ENCODE data around the gene PCED1A. TPM values are rescaled to one million over a fixed set of nuclear protein-coding genes. Genes with fewer than 3 reads are reported as not detected.

The PCED1A gene
- total and polyA plus RNA-seq, 2 of the 13 experiments (the other 11 are each of a cell fraction or from before 2014, with no cell fraction given): 40.1 to 84.2 TPM

DNA sequence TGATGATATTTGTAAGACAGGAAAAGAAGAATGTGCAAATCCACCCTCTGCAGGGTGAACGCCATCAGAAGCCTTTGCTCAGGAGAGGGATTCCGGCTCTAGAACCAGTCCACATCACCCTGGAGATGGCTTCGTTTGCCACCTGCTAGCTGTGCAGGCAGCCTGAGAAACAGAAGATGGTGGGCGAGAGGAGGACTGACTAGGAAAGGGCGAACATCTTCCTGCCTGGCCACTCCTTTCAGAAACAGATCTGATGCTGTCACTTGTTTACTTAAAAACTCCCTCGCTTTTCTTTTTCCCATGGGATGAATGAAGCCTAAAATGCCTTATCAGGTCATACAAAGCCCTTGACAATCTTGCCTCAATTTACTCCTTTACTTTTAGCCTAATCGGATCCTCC, 34.0 kb upstream of the PCED1A start (continued):
- TF ChIP-seq, protein P1, sequence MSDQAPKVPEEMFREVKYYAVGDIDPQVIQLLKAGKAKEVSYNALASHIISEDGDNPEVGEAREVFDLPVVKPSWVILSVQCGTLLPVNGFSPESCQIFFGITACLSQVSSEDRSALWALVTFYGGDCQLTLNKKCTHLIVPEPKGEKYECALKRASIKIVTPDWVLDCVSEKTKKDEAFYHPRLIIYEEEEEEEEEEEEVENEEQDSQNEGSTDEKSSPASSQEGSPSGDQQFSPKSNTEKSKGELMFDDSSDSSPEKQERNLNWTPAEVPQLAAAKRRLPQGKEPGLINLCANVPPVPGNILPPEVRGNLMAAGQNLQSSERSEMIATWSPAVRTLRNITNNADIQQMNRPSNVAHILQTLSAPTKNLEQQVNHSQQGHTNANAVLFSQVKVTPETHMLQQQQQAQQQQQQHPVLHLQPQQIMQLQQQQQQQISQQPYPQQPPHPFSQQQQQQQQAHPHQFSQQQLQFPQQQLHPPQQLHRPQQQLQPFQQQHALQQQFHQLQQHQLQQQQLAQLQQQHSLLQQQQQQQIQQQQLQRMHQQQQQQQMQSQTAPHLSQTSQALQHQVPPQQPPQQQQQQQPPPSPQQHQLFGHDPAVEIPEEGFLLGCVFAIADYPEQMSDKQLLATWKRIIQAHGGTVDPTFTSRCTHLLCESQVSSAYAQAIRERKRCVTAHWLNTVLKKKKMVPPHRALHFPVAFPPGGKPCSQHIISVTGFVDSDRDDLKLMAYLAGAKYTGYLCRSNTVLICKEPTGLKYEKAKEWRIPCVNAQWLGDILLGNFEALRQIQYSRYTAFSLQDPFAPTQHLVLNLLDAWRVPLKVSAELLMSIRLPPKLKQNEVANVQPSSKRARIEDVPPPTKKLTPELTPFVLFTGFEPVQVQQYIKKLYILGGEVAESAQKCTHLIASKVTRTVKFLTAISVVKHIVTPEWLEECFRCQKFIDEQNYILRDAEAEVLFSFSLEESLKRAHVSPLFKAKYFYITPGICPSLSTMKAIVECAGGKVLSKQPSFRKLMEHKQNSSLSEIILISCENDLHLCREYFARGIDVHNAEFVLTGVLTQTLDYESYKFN (CRISPR knock-in tag; conservative IDR thresholded peaks at IDR 0.05): no peak
- TF ChIP-seq ZNF543 (CRISPR knock-in tag; IDR thresholded peaks at IDR 0.05): no peak
- TF ChIP-seq, protein P2, sequence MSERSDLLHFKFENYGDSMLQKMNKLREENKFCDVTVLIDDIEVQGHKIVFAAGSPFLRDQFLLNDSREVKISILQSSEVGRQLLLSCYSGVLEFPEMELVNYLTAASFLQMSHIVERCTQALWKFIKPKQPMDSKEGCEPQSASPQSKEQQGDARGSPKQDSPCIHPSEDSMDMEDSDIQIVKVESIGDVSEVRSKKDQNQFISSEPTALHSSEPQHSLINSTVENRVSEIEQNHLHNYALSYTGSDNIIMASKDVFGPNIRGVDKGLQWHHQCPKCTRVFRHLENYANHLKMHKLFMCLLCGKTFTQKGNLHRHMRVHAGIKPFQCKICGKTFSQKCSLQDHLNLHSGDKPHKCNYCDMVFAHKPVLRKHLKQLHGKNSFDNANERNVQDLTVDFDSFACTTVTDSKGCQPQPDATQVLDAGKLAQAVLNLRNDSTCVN (CRISPR knock-in tag; IDR thresholded peaks at IDR 0.05; ENCODE audit: borderline replicate concordance): 0 out of 2 replicates have a peak, but pooled peaks have one; percentile 39
- TF ChIP-seq ZNF143 (CRISPR knock-in tag; IDR thresholded peaks at IDR 0.05): no peak
- TF ChIP-seq GTF2F1 (IDR thresholded peaks at IDR 0.05; ENCODE audit: low read length): no peak
- no peak for TF ChIP-seq MTA3 (CRISPR knock-in tag; IDR thresholded peaks at IDR 0.05)
- no peak for TF ChIP-seq ZNF160 (CRISPR knock-in tag; IDR thresholded peaks at IDR 0.05)
- no peak for TF ChIP-seq ZNF180 (CRISPR knock-in tag; IDR thresholded peaks at IDR 0.05; ENCODE audit: borderline replicate concordance, low read depth)
- TF ChIP-seq, protein P3, sequence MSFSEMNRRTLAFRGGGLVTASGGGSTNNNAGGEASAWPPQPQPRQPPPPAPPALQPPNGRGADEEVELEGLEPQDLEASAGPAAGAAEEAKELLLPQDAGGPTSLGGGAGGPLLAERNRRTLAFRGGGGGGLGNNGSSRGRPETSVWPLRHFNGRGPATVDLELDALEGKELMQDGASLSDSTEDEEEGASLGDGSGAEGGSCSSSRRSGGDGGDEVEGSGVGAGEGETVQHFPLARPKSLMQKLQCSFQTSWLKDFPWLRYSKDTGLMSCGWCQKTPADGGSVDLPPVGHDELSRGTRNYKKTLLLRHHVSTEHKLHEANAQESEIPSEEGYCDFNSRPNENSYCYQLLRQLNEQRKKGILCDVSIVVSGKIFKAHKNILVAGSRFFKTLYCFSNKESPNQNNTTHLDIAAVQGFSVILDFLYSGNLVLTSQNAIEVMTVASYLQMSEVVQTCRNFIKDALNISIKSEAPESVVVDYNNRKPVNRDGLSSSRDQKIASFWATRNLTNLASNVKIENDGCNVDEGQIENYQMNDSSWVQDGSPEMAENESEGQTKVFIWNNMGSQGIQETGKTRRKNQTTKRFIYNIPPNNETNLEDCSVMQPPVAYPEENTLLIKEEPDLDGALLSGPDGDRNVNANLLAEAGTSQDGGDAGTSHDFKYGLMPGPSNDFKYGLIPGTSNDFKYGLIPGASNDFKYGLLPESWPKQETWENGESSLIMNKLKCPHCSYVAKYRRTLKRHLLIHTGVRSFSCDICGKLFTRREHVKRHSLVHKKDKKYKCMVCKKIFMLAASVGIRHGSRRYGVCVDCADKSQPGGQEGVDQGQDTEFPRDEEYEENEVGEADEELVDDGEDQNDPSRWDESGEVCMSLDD (CRISPR knock-in tag; IDR thresholded peaks at IDR 0.05; ENCODE audit: borderline replicate concordance): no peak
- TF ChIP-seq, protein P4, sequence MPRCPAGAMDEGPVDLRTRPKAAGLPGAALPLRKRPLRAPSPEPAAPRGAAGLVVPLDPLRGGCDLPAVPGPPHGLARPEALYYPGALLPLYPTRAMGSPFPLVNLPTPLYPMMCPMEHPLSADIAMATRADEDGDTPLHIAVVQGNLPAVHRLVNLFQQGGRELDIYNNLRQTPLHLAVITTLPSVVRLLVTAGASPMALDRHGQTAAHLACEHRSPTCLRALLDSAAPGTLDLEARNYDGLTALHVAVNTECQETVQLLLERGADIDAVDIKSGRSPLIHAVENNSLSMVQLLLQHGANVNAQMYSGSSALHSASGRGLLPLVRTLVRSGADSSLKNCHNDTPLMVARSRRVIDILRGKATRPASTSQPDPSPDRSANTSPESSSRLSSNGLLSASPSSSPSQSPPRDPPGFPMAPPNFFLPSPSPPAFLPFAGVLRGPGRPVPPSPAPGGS (CRISPR knock-in tag; IDR thresholded peaks at IDR 0.05): no peak
- TF ChIP-seq WIZ (CRISPR knock-in tag; IDR thresholded peaks at IDR 0.05): no peak
- TF ChIP-seq ZNF761 (CRISPR knock-in tag; conservative IDR thresholded peaks at IDR 0.05): no peak
- TF ChIP-seq ETV5 (CRISPR knock-in tag; IDR thresholded peaks at IDR 0.05; ENCODE audit: borderline replicate concordance): no peak
- no peak for TF ChIP-seq FOXA1 (IDR thresholded peaks at IDR 0.05)
- TF ChIP-seq FOXA1 (CRISPR knock-in tag; IDR thresholded peaks at IDR 0.05): peak; percentile 54
- TF ChIP-seq KDM5B (CRISPR knock-in tag; IDR thresholded peaks at IDR 0.05; ENCODE audit: borderline replicate concordance): no peak
- 0 out of 2 replicates have a peak, but pooled peaks have one; percentile 25 for TF ChIP-seq FOXA3 (CRISPR knock-in tag; IDR thresholded peaks at IDR 0.05)
- TF ChIP-seq, protein P5, sequence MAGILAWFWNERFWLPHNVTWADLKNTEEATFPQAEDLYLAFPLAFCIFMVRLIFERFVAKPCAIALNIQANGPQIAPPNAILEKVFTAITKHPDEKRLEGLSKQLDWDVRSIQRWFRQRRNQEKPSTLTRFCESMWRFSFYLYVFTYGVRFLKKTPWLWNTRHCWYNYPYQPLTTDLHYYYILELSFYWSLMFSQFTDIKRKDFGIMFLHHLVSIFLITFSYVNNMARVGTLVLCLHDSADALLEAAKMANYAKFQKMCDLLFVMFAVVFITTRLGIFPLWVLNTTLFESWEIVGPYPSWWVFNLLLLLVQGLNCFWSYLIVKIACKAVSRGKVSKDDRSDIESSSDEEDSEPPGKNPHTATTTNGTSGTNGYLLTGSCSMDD (CRISPR knock-in tag; IDR thresholded peaks at IDR 0.05): no peak
- no peak for TF ChIP-seq TOPORS (CRISPR knock-in tag; IDR thresholded peaks at IDR 0.05)
- no peak for TF ChIP-seq NR3C1 (CRISPR knock-in tag; IDR thresholded peaks at IDR 0.05)
- TF ChIP-seq, protein P6, sequence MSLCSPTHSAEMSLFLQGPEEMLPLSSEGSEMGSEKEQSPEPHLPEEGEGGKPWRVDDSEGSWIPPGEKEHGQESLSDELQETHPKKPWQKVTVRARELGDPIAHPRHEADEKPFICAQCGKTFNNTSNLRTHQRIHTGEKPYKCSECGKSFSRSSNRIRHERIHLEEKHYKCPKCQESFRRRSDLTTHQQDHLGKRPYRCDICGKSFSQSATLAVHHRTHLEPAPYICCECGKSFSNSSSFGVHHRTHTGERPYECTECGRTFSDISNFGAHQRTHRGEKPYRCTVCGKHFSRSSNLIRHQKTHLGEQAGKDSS (CRISPR knock-in tag; IDR thresholded peaks at IDR 0.05; ENCODE audit: borderline replicate concordance, low read depth): no peak

Measured in HepG2 (cell line).